Upper lobe of left lung (tissue), 4 donors: ENCODE measurements around the gene STUB1.

Experiments
- EP300 ChIP-seq, 4 donors: sonication (generic); formaldehyde crosslinking; IDR thresholded peaks; one replicate each; pipeline ENCODE4 v1.5.1; 2017; ENCODE audit warnings: antibody characterized with exemption in 4 of 4, control low read depth in 2 of 4
- POLR2AphosphoS5 ChIP-seq, 2 donors: sonication (generic); formaldehyde crosslinking; IDR thresholded peaks; one replicate each; pipeline ENCODE4 v1.5.1; 2017; ENCODE audit warnings: antibody characterized with exemption in 2 of 2
- TF ChIP-seq, protein P1 (sequence below), 6 experiments: fragments of 450-650 bp in 4 of 6; fragments of 200-600 bp in 2 of 6; sonication (generic) in 2 of 6; IDR thresholded peaks; one replicate each; pipeline ENCODE4 v1.5.1; 2016 to 2019; ENCODE audit warnings: antibody characterized with exemption in 6 of 6

DNA sequence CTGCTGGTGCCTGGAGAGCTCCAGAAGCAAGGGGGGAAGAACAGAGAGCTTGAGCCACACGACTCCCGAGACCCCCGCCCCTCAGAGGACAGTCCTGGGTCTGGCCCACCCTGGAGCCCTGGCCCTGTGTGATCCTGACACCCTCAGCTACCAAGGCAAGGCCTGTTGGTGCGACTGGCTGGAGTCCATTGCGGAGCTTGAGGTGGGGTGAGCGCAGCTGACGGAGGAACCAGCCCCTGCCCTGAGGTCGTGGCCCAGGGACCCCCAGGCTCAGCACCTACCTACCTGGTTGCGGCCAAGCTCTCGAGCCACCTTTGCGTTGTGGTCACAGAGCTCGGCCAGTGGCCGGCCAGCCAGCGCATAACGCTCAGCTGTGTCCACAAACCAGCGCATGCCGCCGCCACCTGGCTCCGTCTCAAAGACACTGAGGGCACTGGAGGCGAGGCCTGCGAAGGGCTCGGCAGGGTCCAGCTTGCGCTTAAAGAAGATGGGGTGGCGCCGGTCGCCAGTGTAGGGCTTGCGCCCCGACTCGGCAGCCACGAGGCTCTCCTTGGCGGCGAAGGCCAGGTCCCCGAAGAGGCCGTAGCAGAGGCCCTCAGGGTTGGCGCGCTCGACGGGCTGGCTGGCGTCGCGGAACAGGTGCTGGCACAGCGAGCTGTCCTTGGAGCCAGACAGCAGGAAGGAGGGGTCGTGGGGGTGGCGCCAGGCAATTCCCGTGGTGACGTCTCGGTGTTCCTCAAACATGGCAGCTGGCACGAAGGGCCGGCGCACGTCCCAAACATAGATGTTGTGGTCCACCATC is 6.5 kb downstream of the STUB1 start:
- TF ChIP-seq, protein P1, sequence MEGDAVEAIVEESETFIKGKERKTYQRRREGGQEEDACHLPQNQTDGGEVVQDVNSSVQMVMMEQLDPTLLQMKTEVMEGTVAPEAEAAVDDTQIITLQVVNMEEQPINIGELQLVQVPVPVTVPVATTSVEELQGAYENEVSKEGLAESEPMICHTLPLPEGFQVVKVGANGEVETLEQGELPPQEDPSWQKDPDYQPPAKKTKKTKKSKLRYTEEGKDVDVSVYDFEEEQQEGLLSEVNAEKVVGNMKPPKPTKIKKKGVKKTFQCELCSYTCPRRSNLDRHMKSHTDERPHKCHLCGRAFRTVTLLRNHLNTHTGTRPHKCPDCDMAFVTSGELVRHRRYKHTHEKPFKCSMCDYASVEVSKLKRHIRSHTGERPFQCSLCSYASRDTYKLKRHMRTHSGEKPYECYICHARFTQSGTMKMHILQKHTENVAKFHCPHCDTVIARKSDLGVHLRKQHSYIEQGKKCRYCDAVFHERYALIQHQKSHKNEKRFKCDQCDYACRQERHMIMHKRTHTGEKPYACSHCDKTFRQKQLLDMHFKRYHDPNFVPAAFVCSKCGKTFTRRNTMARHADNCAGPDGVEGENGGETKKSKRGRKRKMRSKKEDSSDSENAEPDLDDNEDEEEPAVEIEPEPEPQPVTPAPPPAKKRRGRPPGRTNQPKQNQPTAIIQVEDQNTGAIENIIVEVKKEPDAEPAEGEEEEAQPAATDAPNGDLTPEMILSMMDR (IDR thresholded peaks at IDR 0.05) = no peak
- TF ChIP-seq POLR2AphosphoS5 (IDR thresholded peaks at IDR 0.05) = no peak
- no peak for TF ChIP-seq EP300 (IDR thresholded peaks at IDR 0.05)
